Chondrocyte (in vitro differentiated cells): ENCODE measurements around the gene GATB. TPM values are rescaled to one million over a fixed set of nuclear protein-coding genes. Genes with fewer than 3 reads are reported as not detected.

ENCODE experiments used
- DNase-seq: peaks from one replicate; pipeline ENCODE4 v3.0.0; 2021; ENCODE audit warnings: mixed read lengths, low spot score
- H3K27ac Mint-ChIP-seq: one replicate; pipeline ENCODE4 v1.8.0; 2021; ENCODE audit warnings: mild to moderate bottlenecking, moderate library complexity, mixed read lengths; ENCODE audit not compliant: unreplicated experiment
- H3K27me3 Mint-ChIP-seq: 2 replicates; pipeline ENCODE4 v1.8.0; 2021; ENCODE audit warnings: low read depth, mixed read lengths
- H3K36me3 Mint-ChIP-seq: 2 replicates; pipeline ENCODE4 v1.8.0; 2021; ENCODE audit warnings: low read depth, mixed read lengths
- H3K4me1 Mint-ChIP-seq: 2 replicates; pipeline ENCODE4 v1.8.0; 2021; ENCODE audit warnings: low read depth, mild to moderate bottlenecking, mixed read lengths
- H3K4me3 Mint-ChIP-seq: one replicate; pipeline ENCODE4 v1.8.0; 2021; ENCODE audit warnings: mild to moderate bottlenecking, moderate library complexity, mixed read lengths; ENCODE audit not compliant: unreplicated experiment
- H3K9me3 Mint-ChIP-seq: 2 replicates; pipeline ENCODE4 v1.8.0; 2021; ENCODE audit warnings: low read depth, mixed read lengths
- total RNA-seq: library from RNA; stranded (reverse); gene quantifications from 3 replicates; pipeline ENCODE4 v1.2.1, GENCODE V29; 2021
- TF ChIP-seq, protein P1 (sequence below): fragments of 200-600 bp; sonication (generic); IDR thresholded peaks from 2 replicates; pipeline ENCODE4 v1.5.0; 2021; ENCODE audit warnings: antibody characterized with exemption, mild to moderate bottlenecking, moderate library complexity

Gene GATB
- total RNA-seq, 1 donor from 2014 or later, result 9.2 TPM

DNA sequence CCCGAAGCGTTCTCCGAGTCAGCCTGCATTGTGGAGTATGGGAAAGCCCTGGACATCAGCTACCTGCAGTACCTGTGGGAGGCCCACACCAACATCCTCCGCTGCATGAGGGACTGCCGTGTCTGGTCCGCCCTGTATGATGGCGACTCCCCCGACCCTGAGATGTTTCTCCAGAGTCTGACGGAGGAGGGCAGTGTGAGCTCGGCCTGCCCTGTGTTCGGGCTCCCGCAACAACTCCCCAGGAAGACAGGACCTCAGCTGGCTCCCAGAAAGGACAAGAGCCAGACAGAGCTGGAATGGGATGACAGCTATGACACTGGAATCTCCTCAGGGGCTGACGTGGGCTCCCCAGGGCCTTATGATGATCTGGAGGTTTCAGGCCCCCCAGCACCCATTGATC lies 111.3 kb downstream of the GATB start:
- no peak for DNase-seq
- Mint-ChIP-seq H3K27ac (no peak overlapping the region), H3K4me1 (no peaks in the 10 kb centered on the region), H3K9me3 (no peaks in the 10 kb centered on the region), H3K4me3 (no peak overlapping the region), H3K36me3 (no peaks in the 10 kb centered on the region), H3K27me3 (no peaks in the 10 kb centered on the region)
- TF ChIP-seq, protein P1, sequence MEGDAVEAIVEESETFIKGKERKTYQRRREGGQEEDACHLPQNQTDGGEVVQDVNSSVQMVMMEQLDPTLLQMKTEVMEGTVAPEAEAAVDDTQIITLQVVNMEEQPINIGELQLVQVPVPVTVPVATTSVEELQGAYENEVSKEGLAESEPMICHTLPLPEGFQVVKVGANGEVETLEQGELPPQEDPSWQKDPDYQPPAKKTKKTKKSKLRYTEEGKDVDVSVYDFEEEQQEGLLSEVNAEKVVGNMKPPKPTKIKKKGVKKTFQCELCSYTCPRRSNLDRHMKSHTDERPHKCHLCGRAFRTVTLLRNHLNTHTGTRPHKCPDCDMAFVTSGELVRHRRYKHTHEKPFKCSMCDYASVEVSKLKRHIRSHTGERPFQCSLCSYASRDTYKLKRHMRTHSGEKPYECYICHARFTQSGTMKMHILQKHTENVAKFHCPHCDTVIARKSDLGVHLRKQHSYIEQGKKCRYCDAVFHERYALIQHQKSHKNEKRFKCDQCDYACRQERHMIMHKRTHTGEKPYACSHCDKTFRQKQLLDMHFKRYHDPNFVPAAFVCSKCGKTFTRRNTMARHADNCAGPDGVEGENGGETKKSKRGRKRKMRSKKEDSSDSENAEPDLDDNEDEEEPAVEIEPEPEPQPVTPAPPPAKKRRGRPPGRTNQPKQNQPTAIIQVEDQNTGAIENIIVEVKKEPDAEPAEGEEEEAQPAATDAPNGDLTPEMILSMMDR, result no peak

DNA sequence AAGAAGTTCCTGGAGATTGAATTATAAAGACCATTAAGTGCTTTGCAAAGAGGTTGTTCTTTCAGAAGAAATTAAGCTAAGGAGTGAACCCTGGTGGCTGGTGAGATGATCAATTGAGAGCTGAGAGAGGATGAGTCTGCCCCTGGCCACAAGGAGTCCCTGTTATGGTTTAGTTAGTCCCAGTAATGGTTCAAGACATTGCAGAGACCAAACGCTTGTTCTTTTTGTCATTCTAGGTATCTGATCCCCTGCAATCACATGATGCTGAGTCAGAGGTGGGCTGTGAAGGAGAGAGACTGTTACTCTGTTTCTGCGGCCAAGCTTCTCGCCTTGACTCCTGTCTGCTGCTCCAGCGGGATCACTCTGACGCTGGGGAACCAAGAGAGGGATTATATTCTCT lies 114.5 kb downstream of the GATB start:
- Mint-ChIP-seq H3K36me3 (no peaks in the 10 kb centered on the region), H3K4me3 (no peak overlapping the region), H3K9me3 (no peaks in the 10 kb centered on the region), H3K27ac (no peak overlapping the region), H3K4me1 (no peaks in the 10 kb centered on the region), H3K27me3 (no peaks in the 10 kb centered on the region)
- DNase-seq, result no peak
- TF ChIP-seq, protein P1, result peak; percentile 17

DNA sequence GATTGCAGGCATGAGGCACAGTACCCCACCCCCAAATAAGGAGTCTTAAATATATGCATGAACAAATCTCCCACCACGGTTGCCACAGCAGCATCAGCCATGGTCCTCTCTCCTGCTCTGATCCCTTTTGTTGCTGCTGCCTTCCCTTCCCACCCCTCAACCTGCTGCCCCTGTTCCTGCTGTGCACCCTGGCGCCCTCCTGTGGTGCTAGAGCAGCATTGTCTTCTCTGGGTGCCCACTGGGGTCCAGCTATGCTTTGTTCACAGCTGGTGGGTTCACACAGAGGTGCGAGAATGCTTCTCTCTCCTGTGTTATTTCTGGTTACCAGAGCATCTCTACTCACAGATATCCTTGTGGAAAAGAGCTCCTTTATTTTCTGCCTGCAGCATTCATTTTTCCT lies 116.2 kb downstream of the GATB start:
- no peak for DNase-seq
- H3K4me1 Mint-ChIP-seq, result peaks cover 2% of the 10 kb centered on the region
- no peaks in the 10 kb centered on the region for H3K36me3 Mint-ChIP-seq
- H3K27me3 Mint-ChIP-seq, result no peaks in the 10 kb centered on the region
- TF ChIP-seq, protein P1, result peak; percentile 60
- H3K9me3 Mint-ChIP-seq, result no peaks in the 10 kb centered on the region
- H3K4me3 Mint-ChIP-seq, result no peak overlapping the region
- no peak overlapping the region for H3K27ac Mint-ChIP-seq

DNA sequence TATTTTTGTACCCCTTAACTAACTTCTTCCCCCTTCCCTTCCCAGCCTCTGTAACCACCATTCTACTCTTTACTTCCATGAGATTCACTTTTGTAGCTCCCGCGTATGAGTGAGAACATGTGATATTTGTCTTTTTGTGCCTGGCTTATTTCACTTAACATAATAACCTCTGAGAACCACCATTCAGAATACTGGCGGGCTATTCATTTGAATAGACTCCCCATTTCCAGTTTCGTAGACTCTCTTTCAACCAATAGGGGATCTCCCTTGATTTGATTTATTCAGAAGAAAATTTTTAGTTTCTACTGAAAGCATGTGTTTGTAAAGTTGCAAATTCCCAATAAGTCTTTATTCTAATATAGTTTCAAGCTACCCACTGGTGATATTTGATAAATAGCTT lies 117.2 kb downstream of the GATB start:
- TF ChIP-seq, protein P1, result no peak
- no peaks in the 10 kb centered on the region for H3K9me3 Mint-ChIP-seq
- peaks cover 2% of the 10 kb centered on the region for H3K4me1 Mint-ChIP-seq
- H3K4me3 Mint-ChIP-seq, result no peak overlapping the region
- no peaks in the 10 kb centered on the region for H3K27me3 Mint-ChIP-seq
- no peaks in the 10 kb centered on the region for H3K36me3 Mint-ChIP-seq
- H3K27ac Mint-ChIP-seq, result no peak overlapping the region
- no peak for DNase-seq

DNA sequence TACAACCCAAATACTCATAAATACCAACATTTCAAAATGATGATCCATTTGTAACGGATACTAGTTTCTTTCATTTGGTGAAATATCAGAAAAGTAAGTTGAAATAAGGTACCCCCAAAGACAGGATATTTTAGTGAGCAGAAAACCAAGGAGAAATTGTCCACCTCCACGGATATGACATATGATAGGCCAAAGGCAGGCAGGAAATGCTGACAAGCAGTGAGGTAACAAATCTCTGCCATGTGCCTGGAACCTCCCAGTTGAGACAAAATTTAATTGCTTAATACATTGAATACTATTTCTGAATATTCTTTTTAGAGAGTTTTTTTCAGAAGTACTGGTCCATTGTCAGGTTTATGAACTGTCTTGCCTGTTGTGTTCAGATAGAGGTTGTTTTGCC lies 118.8 kb downstream of the GATB start:
- Mint-ChIP-seq H3K27me3 (no peaks in the 10 kb centered on the region), H3K4me1 (peaks cover 2% of the 10 kb centered on the region), H3K36me3 (no peaks in the 10 kb centered on the region), H3K4me3 (no peak overlapping the region), H3K9me3 (no peaks in the 10 kb centered on the region), H3K27ac (no peak overlapping the region)
- TF ChIP-seq, protein P1, result no peak
- no peak for DNase-seq
